ENCODE data around the gene SH3GLB1. TPM values are rescaled to one million over a fixed set of nuclear protein-coding genes. Genes with fewer than 3 reads are reported as not detected.

Gene SH3GLB1
- total RNA-seq, 3 donors from 2014 or later = 50.5 to 93.8 (median 63.8) TPM

DNA sequence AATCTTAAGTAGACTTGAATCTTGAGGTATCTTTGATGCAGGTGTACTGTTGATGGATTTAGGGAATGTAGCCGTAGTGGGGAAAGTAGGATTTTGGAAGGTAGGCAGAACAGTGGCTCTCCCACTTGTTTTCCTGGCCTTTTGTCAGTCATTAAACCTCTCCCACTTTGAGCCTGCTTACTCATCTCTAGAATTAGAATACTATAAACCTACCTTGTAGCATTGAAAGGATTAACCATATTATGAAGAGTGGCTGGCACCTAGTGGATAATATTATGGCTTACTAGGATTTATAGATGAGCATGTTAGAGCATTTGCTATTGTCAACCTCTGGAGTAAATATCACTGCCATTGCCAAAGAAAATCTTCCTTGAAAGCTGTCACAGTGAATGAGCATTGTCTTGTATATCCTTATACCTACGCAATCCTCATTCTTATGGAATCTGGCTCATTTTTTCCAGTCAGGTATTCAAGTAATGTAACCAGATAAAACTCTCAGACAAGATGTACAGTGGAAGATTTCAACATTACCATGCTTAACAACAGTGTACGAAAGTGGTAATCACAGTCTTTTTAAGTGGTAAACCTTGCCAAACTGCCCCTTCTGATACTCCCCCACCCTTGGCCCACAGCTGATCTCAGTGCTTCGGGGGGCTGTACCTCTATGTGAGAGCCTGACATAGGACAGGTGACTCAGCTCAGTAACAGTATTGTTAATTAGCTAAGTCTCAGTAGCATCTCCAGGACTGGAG lies 44.4 kb downstream of the SH3GLB1 start:
- Histone ChIP-seq H3K27me3 (no peaks in the 10 kb centered on the region), H3K27ac (no peak overlapping the region), H3K4me3 (no peak overlapping the region), H3K4me1 (no peaks in the 10 kb centered on the region), H3K36me3 (peaks cover 4% of the 10 kb centered on the region), H3K9me3 (no peaks in the 10 kb centered on the region)
- DNase-seq (ENCODE audit: low spot score in 2 of 2) = no peak
- TF ChIP-seq POLR2A (IDR thresholded peaks at IDR 0.05) = no peak
- TF ChIP-seq, protein P1, sequence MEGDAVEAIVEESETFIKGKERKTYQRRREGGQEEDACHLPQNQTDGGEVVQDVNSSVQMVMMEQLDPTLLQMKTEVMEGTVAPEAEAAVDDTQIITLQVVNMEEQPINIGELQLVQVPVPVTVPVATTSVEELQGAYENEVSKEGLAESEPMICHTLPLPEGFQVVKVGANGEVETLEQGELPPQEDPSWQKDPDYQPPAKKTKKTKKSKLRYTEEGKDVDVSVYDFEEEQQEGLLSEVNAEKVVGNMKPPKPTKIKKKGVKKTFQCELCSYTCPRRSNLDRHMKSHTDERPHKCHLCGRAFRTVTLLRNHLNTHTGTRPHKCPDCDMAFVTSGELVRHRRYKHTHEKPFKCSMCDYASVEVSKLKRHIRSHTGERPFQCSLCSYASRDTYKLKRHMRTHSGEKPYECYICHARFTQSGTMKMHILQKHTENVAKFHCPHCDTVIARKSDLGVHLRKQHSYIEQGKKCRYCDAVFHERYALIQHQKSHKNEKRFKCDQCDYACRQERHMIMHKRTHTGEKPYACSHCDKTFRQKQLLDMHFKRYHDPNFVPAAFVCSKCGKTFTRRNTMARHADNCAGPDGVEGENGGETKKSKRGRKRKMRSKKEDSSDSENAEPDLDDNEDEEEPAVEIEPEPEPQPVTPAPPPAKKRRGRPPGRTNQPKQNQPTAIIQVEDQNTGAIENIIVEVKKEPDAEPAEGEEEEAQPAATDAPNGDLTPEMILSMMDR (IDR thresholded peaks at IDR 0.05) = no peak
- TF ChIP-seq POLR2AphosphoS5 (IDR thresholded peaks at IDR 0.05) = no peak
- intact Hi-C loops (cut with DNase I; ENCODE audit: low total_unique reads) = no loop called here

DNA sequence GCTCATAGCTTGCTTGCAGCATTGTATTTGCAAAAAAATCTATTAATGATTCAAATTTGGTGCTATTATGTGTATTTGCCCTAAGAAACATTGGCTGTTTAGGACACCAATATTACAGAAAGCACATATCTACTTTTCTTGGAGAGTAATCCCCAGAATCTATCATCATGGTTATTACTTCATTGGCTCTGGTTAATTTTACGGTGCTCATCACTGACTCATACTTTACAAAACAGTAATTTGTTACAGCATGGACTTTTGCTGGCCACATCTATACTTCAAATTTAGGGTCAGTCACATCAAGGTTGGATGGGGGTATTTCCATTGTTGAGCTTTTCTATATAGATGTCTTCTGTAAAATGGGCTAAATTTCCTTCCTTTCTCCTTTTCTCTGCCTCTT lies 45.7 kb downstream of the SH3GLB1 start:
- H3K27me3 ChIP-seq = no peaks in the 10 kb centered on the region
- no peak for DNase-seq (ENCODE audit: low spot score in 2 of 2)
- H3K9me3 ChIP-seq = no peaks in the 10 kb centered on the region
- no peaks in the 10 kb centered on the region for H3K4me1 ChIP-seq
- peaks cover 3% of the 10 kb centered on the region for H3K36me3 ChIP-seq
- H3K27ac ChIP-seq = no peak overlapping the region
- no peak overlapping the region for H3K4me3 ChIP-seq
- TF ChIP-seq POLR2AphosphoS5 (IDR thresholded peaks at IDR 0.05) (no peak), POLR2A (IDR thresholded peaks at IDR 0.05) (no peak)
- TF ChIP-seq, protein P1 (IDR thresholded peaks at IDR 0.05) = no peak
- intact Hi-C loops (cut with DNase I; ENCODE audit: low total_unique reads) = no loop called here

DNA sequence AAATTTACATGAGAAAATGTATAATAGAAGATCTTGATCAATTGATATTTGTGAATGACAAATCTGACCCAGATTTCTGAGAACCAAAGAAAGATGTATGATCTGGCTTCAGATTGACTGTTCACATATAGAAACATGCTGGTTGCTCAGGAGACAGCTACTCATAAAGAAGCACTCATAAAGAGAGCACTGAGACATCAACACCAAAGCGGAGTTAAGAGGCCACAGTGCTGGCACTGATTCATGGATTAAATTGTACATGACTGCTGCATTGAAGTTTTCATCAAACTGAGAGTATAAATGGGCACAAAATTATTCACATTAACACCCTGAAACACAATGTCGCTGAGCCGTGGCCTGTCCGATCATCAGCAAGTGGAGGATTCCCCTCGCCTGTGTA lies 46.2 kb downstream of the SH3GLB1 start:
- TF ChIP-seq, protein P1 (IDR thresholded peaks at IDR 0.05) = no peak
- no peak for TF ChIP-seq POLR2AphosphoS5 (IDR thresholded peaks at IDR 0.05)
- TF ChIP-seq POLR2A (IDR thresholded peaks at IDR 0.05) = no peak
- H3K27ac ChIP-seq = no peak overlapping the region
- intact Hi-C loops (cut with DNase I; ENCODE audit: low total_unique reads) = no loop called here
- DNase-seq (ENCODE audit: low spot score in 2 of 2) = no peak
- H3K27me3 ChIP-seq = no peaks in the 10 kb centered on the region
- no peaks in the 10 kb centered on the region for H3K36me3 ChIP-seq
- no peaks in the 10 kb centered on the region for H3K9me3 ChIP-seq
- H3K4me3 ChIP-seq = no peak overlapping the region
- H3K4me1 ChIP-seq = no peaks in the 10 kb centered on the region

DNA sequence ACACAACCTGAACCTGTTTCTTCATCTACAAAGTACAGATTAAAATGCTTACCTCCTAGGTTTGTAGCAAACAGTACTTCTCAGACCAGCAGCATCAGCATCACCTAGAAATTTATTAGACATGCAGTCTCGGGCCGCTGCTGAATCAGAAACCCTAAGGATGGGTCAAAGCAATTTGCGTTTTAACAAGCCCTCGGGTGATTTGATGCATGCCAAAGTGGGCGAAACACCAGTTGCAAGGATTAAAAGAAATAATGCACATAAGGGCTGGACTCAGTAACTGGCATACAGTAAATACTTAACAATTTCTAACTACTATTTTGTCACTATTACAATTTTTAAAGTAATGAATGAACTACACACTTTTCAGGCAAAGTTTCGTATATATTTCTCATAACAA lies 47.5 kb downstream of the SH3GLB1 start:
- intact Hi-C loops (cut with DNase I; ENCODE audit: low total_unique reads) = no loop called here
- H3K36me3 ChIP-seq = no peaks in the 10 kb centered on the region
- no peak overlapping the region for H3K27ac ChIP-seq
- H3K4me3 ChIP-seq = no peak overlapping the region
- no peaks in the 10 kb centered on the region for H3K27me3 ChIP-seq
- no peaks in the 10 kb centered on the region for H3K4me1 ChIP-seq
- DNase-seq (ENCODE audit: low spot score in 2 of 2) = no peak
- H3K9me3 ChIP-seq = no peaks in the 10 kb centered on the region
- TF ChIP-seq POLR2A (IDR thresholded peaks at IDR 0.05) (no peak), POLR2AphosphoS5 (IDR thresholded peaks at IDR 0.05) (no peak)
- TF ChIP-seq, protein P1 (IDR thresholded peaks at IDR 0.05) = no peak

DNA sequence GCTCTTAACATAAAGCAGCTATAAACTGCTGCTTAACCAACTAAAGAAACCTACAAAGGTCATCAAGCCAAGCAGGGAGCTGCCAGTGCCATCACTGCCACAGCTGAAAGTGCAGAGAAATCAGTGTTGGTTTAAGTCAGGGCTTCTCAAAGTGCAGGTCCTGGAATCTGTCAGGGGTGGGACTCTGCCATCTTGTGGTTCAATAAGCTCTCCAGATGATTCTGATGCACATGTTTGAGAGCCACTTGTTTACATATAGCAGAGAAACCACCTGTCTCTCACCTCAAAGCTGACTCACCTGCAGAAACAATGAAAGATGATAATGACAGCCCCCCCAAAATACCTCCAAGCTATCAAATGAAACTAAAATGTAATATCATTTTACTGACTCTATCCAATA lies 49.3 kb downstream of the SH3GLB1 start:
- no peak overlapping the region for H3K27ac ChIP-seq
- H3K4me3 ChIP-seq = no peak overlapping the region
- H3K4me1 ChIP-seq = peaks cover 0 to 5% of the 10 kb centered on the region in 2 donors
- no peaks in the 10 kb centered on the region for H3K9me3 ChIP-seq
- DNase-seq (ENCODE audit: low spot score in 2 of 2) = no peak
- no peaks in the 10 kb centered on the region for H3K27me3 ChIP-seq
- no peaks in the 10 kb centered on the region for H3K36me3 ChIP-seq
- intact Hi-C loops (cut with DNase I; ENCODE audit: low total_unique reads) = no loop called here
- TF ChIP-seq, protein P1 (IDR thresholded peaks at IDR 0.05) = no peak
- TF ChIP-seq POLR2A (IDR thresholded peaks at IDR 0.05) = no peak
- no peak for TF ChIP-seq POLR2AphosphoS5 (IDR thresholded peaks at IDR 0.05)
